HUES64 (cell line): Measurements from ENCODE around the gene NRM.
"Not testable (repeated sequence)": the region's sequence is repeated elsewhere in the genome, so short reads cannot be mapped to it uniquely, and the experiment has no call there.

ENCODE experiments used
- H3K27ac ChIP-seq: 2 replicates; pipeline ENCODE4 v1.7.0; 2013; ENCODE audit warnings: low read depth, low read length, inconsistent platforms
- H3K27me3 ChIP-seq: 2 replicates; pipeline ENCODE4 v1.6.1; 2013; ENCODE audit warnings: mild to moderate bottlenecking, low read length; ENCODE audit not compliant: insufficient read depth
- H3K36me3 ChIP-seq: 2 replicates; pipeline ENCODE4 v1.6.1; 2013; ENCODE audit warnings: mild to moderate bottlenecking, low read length; ENCODE audit not compliant: insufficient read depth
- H3K4me1 ChIP-seq: 2 replicates; pipeline ENCODE4 v1.6.1; 2013; ENCODE audit warnings: mild to moderate bottlenecking, low read length, moderate library complexity; ENCODE audit not compliant: insufficient read depth
- H3K4me3 ChIP-seq: 2 replicates; pipeline ENCODE4 v1.5.1; 2013; ENCODE audit warnings: mild to moderate bottlenecking, low read length, moderate library complexity
- H3K9ac ChIP-seq: 2 replicates; pipeline ENCODE4 v1.6.1; 2013; ENCODE audit warnings: mild to moderate bottlenecking, low read depth, low read length
- H3K9me3 ChIP-seq: 2 replicates; pipeline ENCODE4 v1.6.1; 2013; ENCODE audit warnings: low read depth, low read length; ENCODE audit not compliant: insufficient read depth
- WGBS: fragments of 150-250, 120-280 bp; methylation state at CpG from one replicate; pipeline ENCODE4 v1.1.7; 2013; ENCODE audit warnings: missing lambda C conversion rate; 5-methylcytosine and 5-hydroxymethylcytosine counted together

NRM gene

GRCh38 chr6:30724906-30725667 is 34.3 kb upstream of the NRM start:
- Histone ChIP-seq H3K4me3 (no peak overlapping the region), H3K36me3 (peaks cover 74% of the 10 kb centered on the region), H3K9ac (no peak overlapping the region), H3K4me1 (peaks cover 4% of the 10 kb centered on the region; the same call in 1 of the 2 replicates), H3K27me3 (no peaks in the 10 kb centered on the region), H3K9me3 (no peaks in the 10 kb centered on the region), H3K27ac (no peak overlapping the region; the same call in 1 of the 2 replicates)
- 73% methylated on average over 5 of the region's 6 CpGs for WGBS

- H3K4me3 ChIP-seq, H3K9ac ChIP-seq, H3K4me1 ChIP-seq, H3K27me3 ChIP-seq, H3K9me3 ChIP-seq: not testable (repeated sequence)
- 94% methylated on average over 29 of the region's 29 CpGs for WGBS
- Histone ChIP-seq H3K36me3 (peaks cover 64% of the 10 kb centered on the region), H3K27ac (peak overlapping the region; percentile 10; the same call in 1 of the 2 replicates)
Measured at GRCh38 chr6:30723843-30724741, 33.3 kb upstream of the NRM start.

GRCh38 chr6:30723159-30723842 is 32.5 kb upstream of the NRM start:
- H3K9ac ChIP-seq, H3K4me1 ChIP-seq, H3K9me3 ChIP-seq, H3K27me3 ChIP-seq: not testable (repeated sequence)
- WGBS = 94% methylated on average over 16 of the region's 16 CpGs
- peaks cover 59% of the 10 kb centered on the region for H3K36me3 ChIP-seq
- peak overlapping the region; percentile 98; the same call in 1 of the 2 replicates for H3K4me3 ChIP-seq
- peak overlapping the region; percentile 53; the same call in 1 of the 2 replicates for H3K27ac ChIP-seq

DNA sequence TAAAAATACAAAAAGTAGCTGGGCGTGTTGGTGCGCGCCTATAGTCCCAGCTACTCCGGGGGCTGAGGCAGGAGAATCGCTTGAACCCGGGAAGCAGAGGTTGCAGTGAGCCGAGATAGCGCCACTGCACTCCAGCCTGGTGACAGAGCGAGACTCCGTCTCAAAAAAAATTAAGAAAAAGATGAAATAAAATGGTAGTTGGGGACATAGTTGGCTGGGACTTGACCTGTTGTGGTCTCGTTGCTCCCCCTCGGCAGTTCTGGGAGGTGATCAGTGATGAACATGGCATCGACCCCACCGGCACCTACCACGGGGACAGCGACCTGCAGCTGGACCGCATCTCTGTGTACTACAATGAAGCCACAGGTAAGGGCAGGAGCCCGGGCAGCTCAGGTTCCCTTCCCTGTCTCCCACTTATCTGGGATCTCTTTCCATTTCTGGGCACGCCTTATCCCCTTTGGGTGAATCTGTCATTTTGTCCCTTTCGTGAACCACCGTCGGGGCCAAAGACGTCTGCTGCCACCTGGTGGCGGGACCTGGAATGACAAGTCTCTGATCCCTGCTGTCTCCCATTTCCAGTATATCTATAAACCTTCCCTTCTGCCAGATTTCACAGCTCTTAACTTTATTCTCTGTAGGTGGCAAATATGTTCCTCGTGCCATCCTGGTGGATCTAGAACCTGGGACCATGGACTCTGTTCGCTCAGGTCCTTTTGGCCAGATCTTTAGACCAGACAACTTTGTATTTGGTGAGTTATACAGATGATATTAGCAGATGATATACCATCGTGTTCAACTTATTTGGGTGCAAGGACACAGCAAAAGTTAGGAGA is 31.7 kb upstream of the NRM start:
- Histone ChIP-seq H3K36me3 (peaks cover 52% of the 10 kb centered on the region), H3K27ac (peak overlapping the region; percentile 53; the same call in 1 of the 2 replicates), H3K9me3 (no peaks in the 10 kb centered on the region), H3K4me1 (peaks cover 8% of the 10 kb centered on the region; the same call in 1 of the 2 replicates), H3K4me3 (peak overlapping the region; percentile 98), H3K9ac (peak overlapping the region; percentile 100), H3K27me3 (no peaks in the 10 kb centered on the region)
- 25% methylated on average over 27 of the region's 27 CpGs for WGBS

DNA sequence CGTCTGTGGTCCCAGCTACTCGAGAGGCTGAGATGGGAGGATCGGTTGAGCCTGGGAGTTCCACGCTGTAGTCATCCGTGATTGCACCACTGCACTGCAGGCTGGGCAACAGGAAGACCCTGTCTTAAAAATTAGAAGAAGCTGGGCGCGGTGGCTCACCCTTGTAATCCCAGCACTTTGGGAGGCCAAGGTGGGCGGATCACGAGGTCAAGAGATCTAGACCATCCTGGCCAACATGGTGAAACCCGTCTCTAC is 31.2 kb upstream of the NRM start:
- H3K9ac ChIP-seq = peak overlapping the region; percentile 100
- WGBS = 3% methylated on average over 10 of the region's 10 CpGs
- H3K4me1 ChIP-seq, H3K27me3 ChIP-seq, H3K9me3 ChIP-seq: not testable (repeated sequence)
- H3K36me3 ChIP-seq = peaks cover 48% of the 10 kb centered on the region
- peak overlapping the region; percentile 99 for H3K27ac ChIP-seq
- peak overlapping the region; percentile 98 for H3K4me3 ChIP-seq

- H3K36me3 ChIP-seq = peaks cover 45% of the 10 kb centered on the region
- WGBS = under 1% methylated on average over 69 of the region's 71 CpGs
- H3K27ac ChIP-seq = peak overlapping the region; percentile 99
- H3K9ac ChIP-seq = peak overlapping the region; percentile 100
- H3K9me3 ChIP-seq = no peaks in the 10 kb centered on the region
- no peaks in the 10 kb centered on the region for H3K27me3 ChIP-seq
- peak overlapping the region; percentile 98 for H3K4me3 ChIP-seq
- peaks cover 8% of the 10 kb centered on the region; the same call in 1 of the 2 replicates for H3K4me1 ChIP-seq
Measured at GRCh38 chr6:30721198-30722024, 30.6 kb upstream of the NRM start.

GRCh38 chr6:30720738-30721197 is 30.0 kb upstream of the NRM start:
- Histone ChIP-seq H3K4me1 (peaks cover 8% of the 10 kb centered on the region; the same call in 1 of the 2 replicates), H3K36me3 (peaks cover 42% of the 10 kb centered on the region), H3K27me3 (no peaks in the 10 kb centered on the region), H3K27ac (peak overlapping the region; percentile 99), H3K9ac (peak overlapping the region; percentile 100), H3K9me3 (no peaks in the 10 kb centered on the region), H3K4me3 (peak overlapping the region; percentile 98)
- under 1% methylated on average over 29 of the region's 29 CpGs for WGBS

GRCh38 chr6:30719791-30720737 is 29.3 kb upstream of the NRM start, which contains the start of gene TUBB:
TUBB (plus strand) TSS chr6:30720352; CDS start chr6:30720507, 155 bp downstream.
- Histone ChIP-seq H3K4me1 (peaks cover 8% of the 10 kb centered on the region; the same call in 1 of the 2 replicates), H3K36me3 (peaks cover 36% of the 10 kb centered on the region), H3K4me3 (peak within 1 kb of the TSS; percentile 98), H3K27me3 (no peaks in the 10 kb centered on the region), H3K9ac (peak within 1 kb of the TSS; percentile 100), H3K27ac (peak within 1 kb of the TSS; percentile 99), H3K9me3 (no peaks in the 10 kb centered on the region)
- under 1% methylated on average over 37 of the region's 38 CpGs for WGBS

- Histone ChIP-seq H3K27me3 (no peaks in the 10 kb centered on the region), H3K4me1 (peaks cover 8% of the 10 kb centered on the region; the same call in 1 of the 2 replicates), H3K36me3 (peaks cover 36% of the 10 kb centered on the region), H3K27ac (peak overlapping the region; percentile 90), H3K4me3 (peak overlapping the region; percentile 98), H3K9me3 (no peaks in the 10 kb centered on the region), H3K9ac (peak overlapping the region; percentile 100)
- WGBS = 5% methylated on average over 8 of the region's 8 CpGs
Measured at GRCh38 chr6:30719356-30719755, 28.6 kb upstream of the NRM start.
